HEK293 (cell line): ENCODE data around the gene HEATR5B.

Experiments
- CTCF ChIA-PET: fragments of 350-600 bp; formaldehyde crosslinking; extraction: SDS; loops from one replicate; lab custom pipeline; 2021; ENCODE audit warnings: antibody characterized with exemption; lab: Yijun Ruan, JAX
- POLR2A ChIA-PET: fragments of 300-600 bp; formaldehyde crosslinking; extraction: SDS; loops from one replicate; lab custom pipeline; 2020; ENCODE audit warnings: antibody characterized with exemption, inconsistent platforms; lab: Yijun Ruan, JAX
- H3K27ac ChIP-seq: fragments of 200-500 bp; sonication (Bioruptor generic); 2 replicates; pipeline ENCODE4 v1.5.1; 2014; ENCODE audit warnings: low read depth, low read length, control low read depth, inconsistent platforms; ENCODE audit errors: extremely low read depth
- H3K36me3 ChIP-seq, 2 experiments: fragments of 200-500 bp in 1 of 2; sonication (Bioruptor generic) in 1 of 2; 1 replicate in 1 of 2; 2 replicates in 1 of 2; pipeline ENCODE4 v1.5.1; 2014 to 2017; ENCODE audit warnings: inconsistent platforms in 2 of 2, low read length in 2 of 2; ENCODE audit not compliant: control insufficient read depth in 2 of 2, insufficient read depth in 1 of 2
- H3K4me1 ChIP-seq: fragments of 200-500 bp; sonication (Bioruptor generic); 2 replicates; pipeline ENCODE4 v1.5.1; 2014; ENCODE audit warnings: mild to moderate bottlenecking, low read length, inconsistent platforms; ENCODE audit not compliant: control insufficient read depth, insufficient read depth
- H3K4me3 ChIP-seq: 2 replicates; pipeline ENCODE4 v1.5.1; 2011; ENCODE audit warnings: low read depth, mild to moderate bottlenecking, control low read depth, low read length, moderate library complexity
- H3K9me3 ChIP-seq: fragments of 200-500 bp; sonication (Bioruptor generic); 2 replicates; pipeline ENCODE4 v1.5.1; 2014; ENCODE audit warnings: low read depth, low read length, inconsistent platforms; ENCODE audit not compliant: control insufficient read depth, insufficient read depth
- ATF2 ChIP-seq: fragments of 450-650 bp; formaldehyde crosslinking; IDR thresholded peaks from 2 replicates; pipeline ENCODE4 v1.5.1; 2016; ENCODE audit warnings: missing biosample characterization, missing genetic modification characterization, low read depth
- MYNN ChIP-seq: fragments of 450-650 bp; formaldehyde crosslinking; IDR thresholded peaks from 2 replicates; pipeline ENCODE4 v1.5.1; 2016; ENCODE audit warnings: missing biosample characterization, missing genetic modification characterization, borderline replicate concordance
- REST ChIP-seq: fragments of 450-650 bp; formaldehyde crosslinking; IDR thresholded peaks from 2 replicates; pipeline ENCODE4 v1.5.1; 2016; ENCODE audit warnings: missing biosample characterization, missing genetic modification characterization
- ZBTB48 ChIP-seq: fragments of 450-650 bp; formaldehyde crosslinking; IDR thresholded peaks from 2 replicates; pipeline ENCODE4 v1.5.1; 2016; ENCODE audit warnings: missing biosample characterization, missing genetic modification characterization
- ZFHX2 ChIP-seq: fragments of 450-650 bp; formaldehyde crosslinking; conservative IDR thresholded peaks from 2 replicates; pipeline ENCODE4 v1.5.1; 2016; ENCODE audit warnings: missing biosample characterization, missing genetic modification characterization
- ZNF148 ChIP-seq: fragments of 450-650 bp; formaldehyde crosslinking; IDR thresholded peaks from 2 replicates; pipeline ENCODE4 v1.5.0; 2017; ENCODE audit warnings: missing biosample characterization, missing genetic modification characterization, borderline replicate concordance
- ZNF221 ChIP-seq: fragments of 450-650 bp; formaldehyde crosslinking; IDR thresholded peaks from 2 replicates; pipeline ENCODE4 v1.5.1; 2017; ENCODE audit warnings: missing biosample characterization, missing genetic modification characterization, borderline replicate concordance
- ZNF473 ChIP-seq: fragments of 450-650 bp; formaldehyde crosslinking; IDR thresholded peaks from 2 replicates; pipeline ENCODE4 v1.5.1; 2017; ENCODE audit warnings: missing biosample characterization, missing genetic modification characterization
- ZNF510 ChIP-seq: fragments of 450-650 bp; formaldehyde crosslinking; IDR thresholded peaks from 2 replicates; pipeline ENCODE4 v1.5.1; 2018; ENCODE audit warnings: mild to moderate bottlenecking, missing genetic modification characterization, missing biosample characterization; ENCODE audit not compliant: insufficient replicate concordance
- ZNF571 ChIP-seq: fragments of 450-650 bp; formaldehyde crosslinking; IDR thresholded peaks from 2 replicates; pipeline ENCODE4 v1.5.0; 2017; ENCODE audit warnings: missing biosample characterization, missing genetic modification characterization
- ZNF585B ChIP-seq: fragments of 450-650 bp; formaldehyde crosslinking; IDR thresholded peaks from 2 replicates; pipeline ENCODE4 v1.5.1; 2016; ENCODE audit warnings: missing biosample characterization, missing genetic modification characterization
- ZNF596 ChIP-seq: fragments of 450-650 bp; IDR thresholded peaks from 2 replicates; pipeline ENCODE4 v1.5.0; 2018; ENCODE audit warnings: missing biosample characterization, mild to moderate bottlenecking, missing genetic modification characterization, moderate library complexity
- ZNF837 ChIP-seq: fragments of 450-650 bp; formaldehyde crosslinking; IDR thresholded peaks from 2 replicates; pipeline ENCODE4 v1.5.1; 2016; ENCODE audit warnings: missing biosample characterization, missing genetic modification characterization
- ZSCAN23 ChIP-seq: fragments of 450-650 bp; formaldehyde crosslinking; IDR thresholded peaks from 2 replicates; pipeline ENCODE4 v1.5.1; 2016; ENCODE audit warnings: missing biosample characterization, missing genetic modification characterization
- TF ChIP-seq, protein P1 (sequence below): fragments of 450-650 bp; formaldehyde crosslinking; IDR thresholded peaks from 2 replicates; pipeline ENCODE4 v1.5.1; 2016; ENCODE audit warnings: missing biosample characterization, missing genetic modification characterization

Gene HEATR5B

DNA sequence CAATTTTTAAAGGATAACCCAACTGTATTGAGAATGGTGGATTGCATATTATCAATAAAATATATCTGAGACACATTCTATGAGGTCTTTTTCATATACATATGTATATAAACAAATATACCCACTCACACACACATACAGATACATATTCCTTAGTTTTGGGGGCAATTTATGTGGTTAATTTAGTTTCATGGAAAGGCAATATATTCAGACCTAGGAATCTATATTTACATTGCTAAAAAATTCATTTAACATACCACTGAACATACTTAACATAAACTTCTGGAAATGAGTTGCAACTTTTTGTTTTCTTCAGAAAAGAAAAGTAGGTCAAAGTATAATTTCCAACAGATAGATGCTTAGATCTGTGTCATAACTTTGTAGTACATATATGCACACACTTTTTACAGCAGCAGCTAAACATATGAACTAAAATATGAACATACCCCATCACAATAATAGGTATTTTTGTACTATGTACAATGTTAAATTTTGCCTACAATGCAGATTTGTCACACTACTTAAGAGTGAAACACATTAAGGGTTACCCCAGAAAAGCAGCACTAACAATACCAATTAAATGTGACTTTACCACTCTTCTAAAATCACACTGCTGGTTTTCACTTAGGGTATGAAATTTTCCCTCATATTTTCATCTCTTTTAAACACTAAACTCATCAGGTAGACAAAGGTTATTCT lies 23.0 kb downstream of the HEATR5B start (continued):
- TF ChIP-seq ZNF596 (tag by site-specific recombination) (no peak), ZFHX2 (tag by site-specific recombination) (no peak), ZNF221 (tag by site-specific recombination) (no peak), ZNF510 (tag by site-specific recombination) (no peak), ZBTB48 (tag by site-specific recombination) (no peak), ZNF148 (tag by site-specific recombination) (no peak), ZSCAN23 (no peak), ZNF837 (tag by site-specific recombination) (no peak)
- TF ChIP-seq, protein P1, sequence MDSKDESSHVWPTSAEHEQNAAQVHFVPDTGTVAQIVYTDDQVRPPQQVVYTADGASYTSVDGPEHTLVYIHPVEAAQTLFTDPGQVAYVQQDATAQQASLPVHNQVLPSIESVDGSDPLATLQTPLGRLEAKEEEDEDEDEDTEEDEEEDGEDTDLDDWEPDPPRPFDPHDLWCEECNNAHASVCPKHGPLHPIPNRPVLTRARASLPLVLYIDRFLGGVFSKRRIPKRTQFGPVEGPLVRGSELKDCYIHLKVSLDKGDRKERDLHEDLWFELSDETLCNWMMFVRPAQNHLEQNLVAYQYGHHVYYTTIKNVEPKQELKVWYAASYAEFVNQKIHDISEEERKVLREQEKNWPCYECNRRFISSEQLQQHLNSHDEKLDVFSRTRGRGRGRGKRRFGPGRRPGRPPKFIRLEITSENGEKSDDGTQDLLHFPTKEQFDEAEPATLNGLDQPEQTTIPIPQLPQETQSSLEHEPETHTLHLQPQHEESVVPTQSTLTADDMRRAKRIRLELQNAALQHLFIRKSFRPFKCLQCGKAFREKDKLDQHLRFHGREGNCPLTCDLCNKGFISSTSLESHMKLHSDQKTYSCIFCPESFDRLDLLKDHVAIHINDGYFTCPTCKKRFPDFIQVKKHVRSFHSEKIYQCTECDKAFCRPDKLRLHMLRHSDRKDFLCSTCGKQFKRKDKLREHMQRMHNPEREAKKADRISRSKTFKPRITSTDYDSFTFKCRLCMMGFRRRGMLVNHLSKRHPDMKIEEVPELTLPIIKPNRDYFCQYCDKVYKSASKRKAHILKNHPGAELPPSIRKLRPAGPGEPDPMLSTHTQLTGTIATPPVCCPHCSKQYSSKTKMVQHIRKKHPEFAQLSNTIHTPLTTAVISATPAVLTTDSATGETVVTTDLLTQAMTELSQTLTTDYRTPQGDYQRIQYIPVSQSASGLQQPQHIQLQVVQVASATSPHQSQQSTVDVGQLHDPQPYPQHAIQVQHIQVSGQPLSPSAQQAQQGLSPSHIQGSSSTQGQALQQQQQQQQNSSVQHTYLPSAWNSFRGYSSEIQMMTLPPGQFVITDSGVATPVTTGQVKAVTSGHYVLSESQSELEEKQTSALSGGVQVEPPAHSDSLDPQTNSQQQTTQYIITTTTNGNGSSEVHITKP = no peak

GRCh38 chr2:37060446-37060845 lies 23.7 kb downstream of the HEATR5B start:
- ChIA-PET CTCF (no interaction called here), POLR2A (no interaction called here)
- TF ChIP-seq MYNN (tag by site-specific recombination) (no peak), ZNF571 (tag by site-specific recombination) (no peak), ATF2 (tag by site-specific recombination) (no peak), ZNF473 (tag by site-specific recombination) (no peak), REST (no peak), ZNF585B (tag by site-specific recombination) (no peak)
- Histone ChIP-seq H3K9me3 (no peaks in the 10 kb centered on the region), H3K36me3 (peaks cover 59 to 69% of the 10 kb centered on the region in 2 experiments), H3K4me3 (no peak overlapping the region), H3K27ac (no peak overlapping the region), H3K4me1 (no peaks in the 10 kb centered on the region)
